Stimulated activated CD8-positive, alpha-beta memory T cell treated with anti-CD3 and anti-CD28 coated beads, Interleukin-15, amount 100 ng/mL, for 4 hours (primary cell): ENCODE results near the gene COPG1.
A peak's percentile ranks its signal among the peaks of the same experiment; 100 is the strongest.
"Not testable (repeated sequence)": the region's sequence is repeated elsewhere in the genome, so short reads cannot be mapped to it uniquely, and the experiment has no call there.

Source experiments
- DNase-seq, 2 donors: peaks; one replicate each; pipeline ENCODE4 v3.0.0-alpha.2; 2020; ENCODE audit warnings: low read depth in 2 of 2

Gene COPG1

GRCh38 chr3:129245141-129245540, 4.3 kb upstream of the COPG1 start:
- DNase-seq, result no peak

GRCh38 chr3:129245641-129246306, 3.6 kb upstream of the COPG1 start:
- DNase-seq, result peak; percentile 33 to 46

- no peak for DNase-seq
Measured at GRCh38 chr3:129246636-129247035, 2.8 kb upstream of the COPG1 start.

GRCh38 chr3:129248286-129248979, 973 bp upstream of the COPG1 start:
- no peak for DNase-seq

- DNase-seq, result no peak
Measured at GRCh38 chr3:129252748-129253147, 3.3 kb downstream of the COPG1 start.

- no peak for DNase-seq
Measured at GRCh38 chr3:129254536-129255230, 5.3 kb downstream of the COPG1 start.

GRCh38 chr3:129256270-129256669, 6.9 kb downstream of the COPG1 start:
- DNase-seq, result no peak

- DNase-seq, result no peak
Measured at GRCh38 chr3:129257609-129258008, 8.2 kb downstream of the COPG1 start.

- DNase-seq, result no peak
Measured at GRCh38 chr3:129259612-129260477, 10.4 kb downstream of the COPG1 start.

GRCh38 chr3:129260606-129261005, 11.2 kb downstream of the COPG1 start:
- no peak for DNase-seq

GRCh38 chr3:129261894-129262293, 12.5 kb downstream of the COPG1 start:
- no peak for DNase-seq

GRCh38 chr3:129263161-129263910, 13.9 kb downstream of the COPG1 start:
- no peak for DNase-seq

- not testable (repeated sequence) for DNase-seq
Measured at GRCh38 chr3:129264994-129265393, 15.6 kb downstream of the COPG1 start.

GRCh38 chr3:129266651-129267050, 17.2 kb downstream of the COPG1 start:
- no peak for DNase-seq

- no peak for DNase-seq
Measured at GRCh38 chr3:129268396-129268795, 19.0 kb downstream of the COPG1 start.

- DNase-seq, result no peak
Measured at GRCh38 chr3:129271674-129272073, 22.3 kb downstream of the COPG1 start.

- DNase-seq, result no peak
Measured at GRCh38 chr3:129276385-129276784, 27.0 kb downstream of the COPG1 start.

- no peak for DNase-seq
Measured at GRCh38 chr3:129277829-129278271, 28.4 kb downstream of the COPG1 start.

- peak; percentile 84 to 88 for DNase-seq
Measured at GRCh38 chr3:129278439-129278965, 29.1 kb downstream of the COPG1 start, which contains the start of gene HMCES. HMCES (plus strand) TSS chr3:129278870; CDS start chr3:129279733, 863 bp downstream.
